Cortex of kidney (tissue), 1 donor: ENCODE data around the gene CDKN2A.

Experiments used
- DNase-seq: peaks from one replicate; lab custom pipeline; 2025; lab: John Stamatoyannopoulos, UW

CDKN2A gene

DNA sequence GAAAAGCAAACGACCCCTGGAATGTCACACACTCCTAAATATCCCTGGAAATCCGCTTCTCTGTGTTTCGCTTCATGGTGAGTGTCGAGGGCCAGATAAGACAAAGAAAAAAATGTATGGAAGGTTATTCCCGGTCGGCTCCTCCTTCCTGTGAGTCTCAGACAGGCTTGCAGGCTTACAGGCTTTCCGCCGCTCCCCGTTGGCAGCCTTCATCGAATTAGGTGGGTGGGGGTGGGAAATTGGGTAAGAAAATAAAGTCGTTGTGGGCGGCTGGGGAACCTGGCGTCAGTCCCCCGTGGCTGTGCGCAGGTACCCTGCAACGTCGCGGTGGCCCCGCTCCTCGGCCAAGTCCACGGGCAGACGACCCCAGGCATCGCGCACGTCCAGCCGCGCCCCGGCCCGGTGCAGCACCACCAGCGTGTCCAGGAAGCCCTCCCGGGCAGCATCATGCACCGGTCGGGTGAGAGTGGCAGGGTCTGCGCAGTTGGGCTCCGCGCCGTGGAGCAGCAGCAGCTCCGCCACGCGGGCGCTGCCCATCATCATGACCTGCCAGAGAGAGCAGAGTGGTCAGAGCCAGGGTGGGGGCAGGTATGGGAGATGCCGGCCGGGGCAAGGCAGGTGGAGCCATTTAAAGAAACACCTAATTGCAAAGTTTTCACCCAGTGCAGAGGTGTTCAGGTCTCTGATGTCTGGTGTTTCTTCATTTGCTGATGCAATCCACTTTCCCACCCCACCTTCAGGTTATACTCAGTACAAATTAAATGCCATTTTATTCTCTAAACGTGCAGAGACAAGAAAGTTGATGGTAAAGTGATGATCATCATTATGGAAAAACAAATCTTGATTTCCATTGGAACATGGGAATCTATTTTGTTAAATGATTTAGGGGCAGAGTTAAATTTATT is 11.8 kb upstream of the CDKN2A start:
- DNase-seq = no peak

GRCh38 chr9:22005021-22005701 is 11.0 kb upstream of the CDKN2A start:
- DNase-seq = no peak

DNA sequence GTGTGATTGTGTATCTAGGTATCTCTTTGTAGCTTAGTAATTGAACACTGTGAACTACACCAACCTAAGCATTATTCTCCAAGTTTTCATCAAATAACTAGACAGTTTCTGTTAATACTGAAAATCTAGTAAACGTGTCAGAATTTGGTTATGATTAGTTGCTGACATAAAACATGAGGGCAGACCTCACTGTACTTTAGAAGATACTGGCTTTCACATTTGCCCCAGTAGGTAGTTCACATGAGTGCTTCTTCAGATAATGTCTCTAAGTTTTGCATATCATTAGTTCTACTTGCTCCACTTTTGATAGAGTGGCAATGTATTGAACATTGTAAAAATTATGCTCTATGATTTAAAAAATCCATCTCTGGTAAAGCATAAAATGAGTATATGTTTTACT is 7.8 kb upstream of the CDKN2A start:
- DNase-seq = no peak

DNA sequence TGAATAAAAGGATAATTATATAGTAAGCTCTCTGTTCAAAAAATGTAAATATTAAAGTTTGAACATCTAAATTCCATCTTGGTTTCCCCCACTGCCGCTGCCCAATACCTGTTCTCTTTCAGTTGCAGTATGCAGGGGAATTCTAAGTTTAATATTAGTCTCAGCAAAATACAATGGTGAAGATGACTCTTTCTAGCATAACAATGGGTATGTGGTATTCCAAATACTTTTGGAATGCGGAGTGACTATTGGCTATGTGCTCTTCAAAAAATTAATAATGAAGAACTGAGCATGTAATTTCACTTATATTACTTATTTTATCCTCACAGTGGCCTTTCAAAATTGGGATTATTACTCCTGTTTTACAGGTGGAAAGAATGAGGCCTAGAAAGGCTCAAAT is 3.8 kb upstream of the CDKN2A start:
- no peak for DNase-seq

DNA sequence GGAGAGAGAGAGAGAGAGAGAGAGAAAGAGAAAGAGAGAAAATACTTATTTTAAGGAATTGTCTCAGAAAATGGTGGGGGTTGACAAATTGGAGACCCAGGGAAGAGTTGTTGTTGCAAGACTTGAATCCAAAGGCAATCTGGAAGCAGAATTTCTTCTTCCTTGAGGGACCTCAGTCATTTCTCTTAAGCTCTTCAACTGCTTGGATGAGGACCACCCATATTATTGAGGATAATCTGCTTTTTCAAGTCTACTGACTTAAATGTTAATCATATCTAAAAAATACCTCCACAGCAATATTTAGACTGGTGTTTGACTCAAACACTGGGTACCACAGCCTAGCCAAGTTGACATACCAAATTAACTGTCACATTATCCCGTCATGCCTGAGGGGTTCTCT is 3.3 kb upstream of the CDKN2A start:
- no peak for DNase-seq

- no peak for DNase-seq
Observed at GRCh38 chr9:21996858-21997257, 2.7 kb upstream of the CDKN2A start.

GRCh38 chr9:21996438-21996837 is 2.2 kb upstream of the CDKN2A start:
- DNase-seq = no peak

- no peak for DNase-seq
Observed at GRCh38 chr9:21995666-21996398, 1.6 kb upstream of the CDKN2A start.

- no peak for DNase-seq
Observed at GRCh38 chr9:21995006-21995665, 944 bp upstream of the CDKN2A start.

- DNase-seq = no peak
Observed at GRCh38 chr9:21994556-21995005, 389 bp upstream of the CDKN2A start, which contains the start of gene CDKN2B-AS1. TSS of gene CDKN2B-AS1 (plus strand) at chr9:21994791.

GRCh38 chr9:21993007-21993406 is 1.2 kb downstream of the CDKN2A start:
- DNase-seq = no peak

DNA sequence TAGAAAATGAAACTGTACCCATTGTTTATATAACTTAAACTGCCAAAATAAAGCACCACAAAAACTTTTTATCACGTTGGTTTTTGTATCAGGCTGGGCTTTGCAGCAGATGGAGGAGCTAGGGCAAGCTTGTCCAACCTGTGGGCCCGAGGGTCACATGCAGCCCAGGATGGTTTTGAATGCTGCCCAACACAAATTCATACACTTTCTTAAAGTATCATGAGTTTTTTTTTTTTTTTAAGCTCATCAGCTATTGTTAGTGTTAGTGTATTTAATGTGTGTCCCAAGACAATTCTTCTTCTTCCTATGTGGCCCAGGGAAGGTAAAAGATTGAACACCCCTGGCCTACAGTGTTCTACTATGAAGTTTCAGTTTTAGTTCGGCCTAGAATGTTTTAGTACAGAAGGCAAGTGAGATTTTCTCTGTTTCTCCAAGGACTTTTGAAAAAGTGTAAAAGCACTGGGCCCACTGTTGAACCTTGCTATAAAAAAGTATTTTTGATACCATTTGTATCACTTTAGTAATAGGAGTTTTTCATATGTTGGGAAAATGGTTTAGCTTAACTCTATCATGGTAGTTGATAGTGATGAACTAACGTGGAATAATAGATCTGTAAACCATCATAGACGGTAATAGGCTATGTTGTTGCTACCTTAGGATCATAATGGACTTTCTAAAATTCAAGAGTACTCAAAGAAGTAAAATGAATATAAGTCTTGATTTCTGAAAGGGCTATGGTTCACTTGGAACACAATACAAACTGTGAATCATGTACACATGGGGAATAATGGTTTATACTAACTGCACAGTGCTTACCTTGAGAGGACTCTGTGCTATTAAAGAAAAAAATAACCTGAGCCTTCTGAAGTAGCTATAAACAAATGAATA is 2.9 kb downstream of the CDKN2A start:
- DNase-seq = no peak

DNA sequence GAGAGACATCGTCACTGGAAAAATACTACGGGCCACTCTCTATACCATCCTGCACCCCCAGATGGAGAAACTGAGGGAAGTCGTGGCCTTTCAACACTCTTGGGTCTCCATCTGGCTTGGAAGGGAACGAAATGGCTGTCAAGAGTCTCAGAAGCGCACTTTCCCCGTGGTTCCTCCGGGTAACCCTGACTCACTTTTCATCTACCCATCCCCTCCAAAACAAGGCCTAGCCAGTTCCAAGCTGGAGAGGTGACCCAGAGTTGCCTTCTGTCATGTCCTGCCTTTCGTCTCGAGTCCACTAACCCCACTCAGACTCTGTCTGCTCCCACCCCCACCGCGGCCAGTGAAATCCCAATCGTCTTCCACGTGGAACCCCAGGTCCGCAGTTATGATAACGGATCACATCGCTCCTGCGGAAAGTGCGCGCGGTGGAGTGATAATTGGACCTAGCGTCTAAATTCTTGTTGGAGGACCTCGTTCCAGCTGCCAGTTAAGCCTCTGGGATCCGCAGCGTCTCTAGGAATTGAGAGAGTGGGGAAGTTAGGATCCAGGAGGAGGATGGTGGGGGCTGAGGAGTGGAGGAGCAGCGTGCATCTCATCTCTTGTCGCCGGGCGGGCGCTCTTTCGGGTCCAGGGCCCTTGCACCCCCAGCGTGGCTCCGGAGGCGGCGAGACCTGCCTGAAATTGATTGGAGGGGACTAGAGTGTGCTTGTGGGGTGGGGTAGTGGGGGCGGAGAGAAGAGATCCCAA is 4.6 kb downstream of the CDKN2A start:
- no peak for DNase-seq

DNA sequence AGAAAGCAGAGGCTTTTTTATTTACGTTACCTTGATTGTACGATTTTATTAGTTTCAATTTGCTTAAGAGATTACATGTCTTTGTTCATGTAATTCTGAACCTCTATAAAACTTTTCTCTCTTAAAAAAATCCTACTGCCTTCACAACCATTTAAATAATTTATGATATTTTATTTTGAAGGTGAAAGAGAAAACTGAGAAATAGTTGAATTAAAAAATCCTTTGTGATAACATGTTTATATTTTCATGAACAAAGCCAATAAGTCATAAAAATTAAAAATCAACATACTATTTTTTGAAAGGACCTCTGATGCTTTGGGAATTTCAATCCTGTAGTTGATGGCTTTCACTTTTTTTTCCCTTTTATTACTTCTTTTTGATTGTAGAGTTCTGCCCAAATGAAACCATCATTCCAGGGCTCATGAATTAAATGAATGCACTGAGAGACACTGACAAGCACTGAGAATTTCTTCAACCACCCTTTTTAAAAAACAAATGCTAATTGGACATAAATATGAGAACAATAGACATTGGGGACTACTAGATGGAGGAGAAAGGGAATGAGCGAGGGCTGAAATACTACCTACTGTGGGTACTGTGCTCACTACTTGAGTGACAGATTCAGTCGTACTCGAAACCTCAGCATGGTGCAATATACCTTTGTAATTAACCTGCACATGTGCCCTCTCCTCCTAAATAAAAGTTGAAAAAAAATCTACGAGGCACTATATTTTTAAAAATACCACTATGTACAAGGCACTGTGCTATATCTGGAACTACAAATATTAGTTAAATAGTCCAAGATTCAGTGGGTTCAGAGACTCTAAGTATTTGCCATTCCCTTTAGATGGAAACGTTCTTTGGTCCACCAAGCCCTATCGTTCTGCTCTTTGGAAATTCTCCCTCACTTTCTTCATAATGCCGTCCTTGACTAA is 5.9 kb downstream of the CDKN2A start:
- DNase-seq = no peak

GRCh38 chr9:21985964-21986667 is 8.1 kb downstream of the CDKN2A start:
- no peak for DNase-seq

- no peak for DNase-seq
Observed at GRCh38 chr9:21984101-21984500, 10.1 kb downstream of the CDKN2A start.

- DNase-seq = no peak
Observed at GRCh38 chr9:21983561-21983935, 10.6 kb downstream of the CDKN2A start.

- DNase-seq = no peak
Observed at GRCh38 chr9:21982861-21983560, 11.2 kb downstream of the CDKN2A start.
